HFF-Myc (cell line): Measurements from ENCODE around the gene DHRS13.
"Not testable (repeated sequence)": the region's sequence is repeated elsewhere in the genome, so short reads cannot be mapped to it uniquely, and the experiment has no call there.

Experiments used
- DNase-seq: peaks from one replicate; pipeline ENCODE4 v3.0.0-alpha.2; 2011; ENCODE audit warnings: low read depth; ENCODE audit errors: extremely low read depth
- H3K4me3 ChIP-seq: replicated peaks from 2 replicates; pipeline ENCODE4 v1.5.1; 2011; ENCODE audit warnings: low read depth, mild to moderate bottlenecking, control low read depth, low read length
- CTCF ChIP-seq: IDR thresholded peaks from 2 replicates; pipeline ENCODE4 v1.5.1; 2012; ENCODE audit warnings: mild to moderate bottlenecking, low read depth, low read length, control low read depth; ENCODE audit errors: missing control alignments

DHRS13 gene

GRCh38 chr17:28897769-28898526, 4.9 kb downstream of the DHRS13 start:
- TF ChIP-seq CTCF, result no peak
- no peak for DNase-seq
- H3K4me3 ChIP-seq, result peak overlapping the region; percentile 65

- no peak for DNase-seq
Measured at GRCh38 chr17:28896884-28897768, 5.8 kb downstream of the DHRS13 start, which contains the start of gene FLOT2. TSS of gene FLOT2 (minus strand) at chr17:28897733. CDS start at chr17:28897574, 159 bp downstream.

GRCh38 chr17:28896491-28896883, 6.4 kb downstream of the DHRS13 start:
- DNase-seq, result no peak
- TF ChIP-seq CTCF, result no peak
- H3K4me3 ChIP-seq, result peak overlapping the region; percentile 65

More at GRCh38 chr17:28896884-28897768, 5.8 kb downstream of the DHRS13 start, which contains the start of gene FLOT2:
- H3K4me3 ChIP-seq, result peak within 1 kb of the TSS; percentile 65
- no peak for TF ChIP-seq CTCF

- no peak for TF ChIP-seq CTCF
- no peak for DNase-seq
- H3K4me3 ChIP-seq, result peak overlapping the region; percentile 65
Measured at GRCh38 chr17:28895794-28896447, 7.0 kb downstream of the DHRS13 start.

GRCh38 chr17:28893248-28894183, 9.4 kb downstream of the DHRS13 start:
- not testable (repeated sequence) for H3K4me3 ChIP-seq, DNase-seq

- DNase-seq, result no peak
- H3K4me3 ChIP-seq, result no peak overlapping the region
- TF ChIP-seq CTCF, result no peak
Measured at GRCh38 chr17:28892024-28892423, 10.9 kb downstream of the DHRS13 start.
